Esophagus muscularis mucosa (tissue), 4 donors: ENCODE data around the gene EPHA4. TPM values are rescaled to one million over a fixed set of nuclear protein-coding genes. Genes with fewer than 3 reads are reported as not detected.

Experiments
- DNase-seq: peaks from one replicate; pipeline ENCODE4 v3.0.0-alpha.2; 2017; ENCODE audit errors: extremely low spot score
- H3K27ac ChIP-seq, 4 donors: fragments of 200-600 bp; sonication (generic); replicated peaks in 1 of 4; 1 replicate in 3 of 4; 2 replicates in 1 of 4; pipeline ENCODE4 v1.5.1; 2016 to 2019; ENCODE audit warnings: mild to moderate bottlenecking in 1 of 4
- H3K27me3 ChIP-seq, 4 donors: fragments of 200-600 bp; sonication (generic); one replicate each; pipeline versions ENCODE4 v1.5.1 to v1.6.0; 2016 to 2019
- H3K36me3 ChIP-seq, 4 donors: fragments of 200-600 bp; sonication (generic); one replicate each; pipeline ENCODE4 v1.5.1; 2016 to 2019
- H3K4me1 ChIP-seq, 4 donors: fragments of 200-600 bp; sonication (generic); one replicate each; pipeline ENCODE4 v1.5.1; 2016 to 2019
- H3K4me3 ChIP-seq, 4 donors: fragments of 200-600 bp; sonication (generic); 1 replicate in 2 of 4; 2 replicates in 2 of 4; pipeline ENCODE4 v1.5.1; 2016 to 2019; ENCODE audit warnings: mild to moderate bottlenecking in 4 of 4, moderate library complexity in 1 of 4
- H3K9me3 ChIP-seq, 4 donors: fragments of 200-600 bp; sonication (generic); 1 replicate in 3 of 4; 2 replicates in 1 of 4; pipeline ENCODE4 v1.5.1; 2016 to 2019
- CTCF ChIP-seq, 3 experiments: fragments of 200-600 bp in 2 of 3; fragments of 450-650 bp in 1 of 3; sonication (generic) in 2 of 3; IDR thresholded peaks; one replicate each; pipeline ENCODE4 v1.5.1; 2017 to 2019; ENCODE audit warnings: antibody characterized with exemption in 3 of 3, mild to moderate bottlenecking in 2 of 3, moderate library complexity in 1 of 3
- EP300 ChIP-seq: sonication (generic); formaldehyde crosslinking; IDR thresholded peaks from one replicate; pipeline ENCODE4 v1.6.1; 2017; ENCODE audit warnings: antibody characterized with exemption
- POLR2A ChIP-seq: fragments of 450-650 bp; IDR thresholded peaks from one replicate; pipeline ENCODE4 v1.6.1; 2017; ENCODE audit warnings: antibody characterized with exemption, moderate library complexity, mild to moderate bottlenecking, low read depth
- POLR2AphosphoS5 ChIP-seq, 2 donors: sonication (generic); formaldehyde crosslinking; IDR thresholded peaks; one replicate each; pipeline ENCODE4 v1.6.1; 2017; ENCODE audit warnings: antibody characterized with exemption in 2 of 2
- WGBS: methylation state at CpG from one replicate; pipeline ENCODE4 v1.1.5; 2018; 5-methylcytosine and 5-hydroxymethylcytosine counted together
- intact Hi-C: fragments of 100-400 bp; cut with DNase I; formaldehyde crosslinking; loops from one replicate; pipeline ENCODE4 v1.15.1; 2023
- total RNA-seq, 4 donors: library from RNA; depleted of rRNA; stranded (reverse); fragments of >200 nt; gene quantifications; one replicate each; pipeline versions ENCODE4 v1.1.0 to v1.2.1, GENCODE V29; 2016

EPHA4 gene
- total RNA-seq, 4 donors from 2014 or later = 15.4 to 25.9 (median 20.2) TPM

DNA sequence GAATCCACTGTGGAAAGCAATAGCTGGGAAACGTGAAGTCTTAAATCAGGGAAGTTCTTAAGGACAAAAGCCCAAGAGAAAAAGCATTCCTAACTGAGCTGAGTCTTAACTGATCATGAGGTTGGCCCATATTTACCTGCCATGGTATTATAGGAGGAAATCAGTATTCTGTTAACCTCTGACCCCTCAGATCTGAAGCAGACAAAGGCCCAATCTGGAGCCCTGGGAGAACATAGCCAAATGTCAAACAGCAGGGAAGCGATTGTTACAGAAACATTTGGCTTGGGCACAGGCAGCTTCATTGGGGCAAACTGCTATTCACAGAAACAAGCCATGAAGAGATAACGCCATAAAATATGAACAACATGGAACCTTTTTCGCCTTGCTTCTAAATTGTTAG is 18.8 kb downstream of the EPHA4 start:
- H3K27ac ChIP-seq = no peak overlapping the region
- H3K4me1 ChIP-seq = peaks cover 10 to 17% (median 12%) of the 10 kb centered on the region in 4 donors
- TF ChIP-seq POLR2AphosphoS5 (IDR thresholded peaks at IDR 0.05) = no peak
- TF ChIP-seq POLR2A = no peak
- TF ChIP-seq EP300 = no peak
- no peak for TF ChIP-seq CTCF (IDR thresholded peaks at IDR 0.05)
- H3K9me3 ChIP-seq = no peaks in the 10 kb centered on the region
- H3K27me3 ChIP-seq = no peaks in the 10 kb centered on the region
- no peak for DNase-seq
- intact Hi-C loops = no loop called here
- WGBS = 92% methylated on average over 4 of the region's 4 CpGs
- H3K4me3 ChIP-seq = no peak overlapping the region
- H3K36me3 ChIP-seq = no peaks in the 10 kb centered on the region

- intact Hi-C loops = no loop called here
- WGBS = 94% methylated on average over 4 of the region's 4 CpGs
Measured at GRCh38 chr2:221552291-221552690, 19.8 kb downstream of the EPHA4 start.

DNA sequence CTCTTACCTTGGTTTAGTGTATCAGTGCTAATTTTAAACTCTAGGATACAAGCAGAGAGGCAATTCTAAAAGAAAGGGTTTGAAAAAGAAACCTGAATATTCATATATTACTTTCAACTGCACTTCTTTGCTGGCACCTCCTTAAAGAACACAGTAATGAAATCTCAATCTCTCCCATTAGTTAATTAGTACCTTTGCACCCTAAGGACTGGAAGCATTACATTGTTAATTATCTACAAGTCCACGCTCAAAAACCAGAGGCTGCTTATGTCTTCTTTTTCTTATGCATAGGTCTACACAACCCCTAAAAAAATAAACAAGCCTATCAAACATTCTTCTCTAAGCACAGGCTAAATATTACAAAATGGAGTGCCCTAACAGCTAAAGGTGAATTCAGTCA is 20.2 kb downstream of the EPHA4 start:
- Histone ChIP-seq H3K9me3 (no peaks in the 10 kb centered on the region), H3K27ac (no peak overlapping the region), H3K36me3 (no peaks in the 10 kb centered on the region), H3K4me3 (no peak overlapping the region), H3K27me3 (no peaks in the 10 kb centered on the region), H3K4me1 (peaks cover 10 to 17% (median 12%) of the 10 kb centered on the region in 4 donors)
- whole genome bisulfite sequencing = 96% methylated on average over 1 of the region's 1 CpG
- DNase-seq = no peak
- TF ChIP-seq CTCF (IDR thresholded peaks at IDR 0.05) (no peak), POLR2AphosphoS5 (IDR thresholded peaks at IDR 0.05) (no peak), EP300 (no peak), POLR2A (no peak)
- intact Hi-C loops = no loop called here

More at GRCh38 chr2:221552291-221552690, 19.8 kb downstream of the EPHA4 start:
- no peaks in the 10 kb centered on the region for H3K27me3 ChIP-seq
- H3K4me1 ChIP-seq = peaks cover 10 to 17% (median 12%) of the 10 kb centered on the region in 4 donors
- no peak overlapping the region for H3K4me3 ChIP-seq
- H3K27ac ChIP-seq = no peak overlapping the region
- no peak for DNase-seq
- no peaks in the 10 kb centered on the region for H3K36me3 ChIP-seq
- no peaks in the 10 kb centered on the region for H3K9me3 ChIP-seq
- no peak for TF ChIP-seq CTCF (IDR thresholded peaks at IDR 0.05)
- TF ChIP-seq EP300 = no peak
- TF ChIP-seq POLR2AphosphoS5 (IDR thresholded peaks at IDR 0.05) = no peak
- TF ChIP-seq POLR2A = no peak

- DNase-seq = no peak
- Histone ChIP-seq H3K4me3 (no peak overlapping the region), H3K4me1 (peaks cover 0 to under 1% (median 0%) of the 10 kb centered on the region in 4 donors), H3K36me3 (no peaks in the 10 kb centered on the region), H3K9me3 (no peaks in the 10 kb centered on the region), H3K27me3 (no peaks in the 10 kb centered on the region), H3K27ac (no peak overlapping the region)
- intact Hi-C loops = no loop called here
- TF ChIP-seq CTCF (IDR thresholded peaks at IDR 0.05) (no peak), POLR2A (no peak), EP300 (no peak), POLR2AphosphoS5 (IDR thresholded peaks at IDR 0.05) (no peak)
Measured at GRCh38 chr2:221549143-221549542, 23.0 kb downstream of the EPHA4 start.

- Histone ChIP-seq H3K4me3 (no peak overlapping the region), H3K36me3 (no peaks in the 10 kb centered on the region), H3K4me1 (no peaks in the 10 kb centered on the region), H3K27ac (no peak overlapping the region), H3K27me3 (no peaks in the 10 kb centered on the region), H3K9me3 (no peaks in the 10 kb centered on the region)
- intact Hi-C loops = no loop called here
- WGBS = 74% methylated on average over 2 of the region's 2 CpGs
- DNase-seq = no peak
- TF ChIP-seq EP300 = no peak
Measured at GRCh38 chr2:221546505-221547225, 25.4 kb downstream of the EPHA4 start.
